ENCODE results near the gene RPS21.

Gene RPS21

DNA sequence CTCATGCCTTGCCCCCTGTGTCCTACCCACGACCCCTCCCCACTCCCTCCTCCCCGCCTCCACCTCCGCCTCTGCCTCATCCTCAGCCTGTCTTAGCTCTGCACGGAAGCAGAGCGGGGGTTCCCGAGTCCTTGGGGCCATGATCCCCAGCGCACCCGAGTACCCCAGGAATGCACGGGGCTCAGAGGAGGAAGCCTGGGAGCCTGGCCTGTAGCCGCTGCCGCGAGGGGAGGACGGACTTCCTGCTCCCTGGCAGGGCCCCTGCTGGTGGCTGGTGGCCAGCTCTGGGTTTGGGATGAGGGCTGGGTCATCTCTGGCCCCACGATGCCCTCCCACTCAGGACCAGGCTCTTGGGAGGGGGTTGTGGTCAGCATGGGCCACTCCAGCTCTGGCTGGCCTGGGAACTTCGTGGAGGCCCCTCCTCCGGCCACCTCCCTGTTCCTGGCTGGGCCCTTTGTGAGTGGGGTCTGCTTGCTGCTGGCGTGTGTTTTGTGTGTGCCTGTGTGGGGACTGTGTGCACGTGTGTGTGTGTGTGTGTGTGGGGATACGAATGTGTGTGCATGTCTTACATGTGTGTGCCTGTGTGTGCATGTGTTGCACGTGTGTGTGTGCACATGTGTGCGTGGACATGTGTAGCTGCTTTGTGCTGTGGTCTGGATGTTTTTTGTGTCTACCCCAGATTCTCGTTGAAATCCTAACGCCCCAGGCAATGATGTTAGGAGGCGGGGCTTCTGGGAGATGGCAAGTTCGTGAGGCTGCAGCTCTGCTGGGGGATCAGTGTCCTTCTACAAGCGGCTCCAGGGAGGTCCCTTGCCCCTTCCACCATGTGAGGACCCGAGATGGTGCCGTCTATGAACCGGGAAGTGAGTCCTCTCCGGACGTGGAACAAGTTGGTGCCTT lies 41.7 kb downstream of the RPS21 start:
- DNase-seq = no peak

DNA sequence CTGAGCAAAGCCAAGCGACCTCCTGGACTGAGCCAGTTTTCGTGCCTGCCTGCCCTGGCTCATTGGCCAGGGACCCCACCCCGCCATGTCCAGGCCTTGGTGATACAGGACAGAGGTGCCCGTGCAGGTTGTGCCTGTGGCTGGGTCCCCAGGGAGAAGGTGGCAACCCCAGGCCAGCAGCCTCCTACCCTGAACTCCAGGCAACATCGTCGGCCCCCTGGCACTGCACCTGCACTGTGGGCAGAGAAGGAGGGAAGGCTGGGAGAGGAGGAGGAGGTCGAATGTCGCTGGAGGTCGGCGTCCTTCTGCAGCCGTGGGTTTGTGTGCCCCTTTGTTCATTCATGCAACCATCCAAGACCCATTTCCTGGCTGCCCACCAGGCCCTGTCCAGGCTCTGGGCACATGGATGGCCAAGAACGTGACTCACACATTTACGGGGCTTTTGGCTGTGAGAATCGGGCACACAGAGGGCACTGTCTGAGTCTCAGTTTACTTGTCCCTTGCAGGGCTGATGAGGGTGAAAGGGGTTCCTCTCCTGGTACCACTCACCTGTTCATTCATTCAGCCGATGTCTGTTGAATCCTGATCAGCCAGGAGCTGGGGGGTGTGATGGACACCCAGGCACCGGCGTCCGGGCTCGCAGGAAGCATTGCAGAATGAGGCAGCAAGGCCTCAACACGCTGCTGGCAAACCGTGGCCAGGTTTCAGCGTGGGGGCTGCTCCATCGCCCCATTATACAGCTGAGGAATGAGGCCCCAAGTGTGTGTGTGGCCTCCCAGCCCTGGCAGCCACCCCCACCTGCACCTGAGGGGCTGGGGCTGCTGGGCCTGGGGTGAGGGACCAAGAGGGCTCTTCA lies 42.8 kb downstream of the RPS21 start:
- no peak for DNase-seq

DNA sequence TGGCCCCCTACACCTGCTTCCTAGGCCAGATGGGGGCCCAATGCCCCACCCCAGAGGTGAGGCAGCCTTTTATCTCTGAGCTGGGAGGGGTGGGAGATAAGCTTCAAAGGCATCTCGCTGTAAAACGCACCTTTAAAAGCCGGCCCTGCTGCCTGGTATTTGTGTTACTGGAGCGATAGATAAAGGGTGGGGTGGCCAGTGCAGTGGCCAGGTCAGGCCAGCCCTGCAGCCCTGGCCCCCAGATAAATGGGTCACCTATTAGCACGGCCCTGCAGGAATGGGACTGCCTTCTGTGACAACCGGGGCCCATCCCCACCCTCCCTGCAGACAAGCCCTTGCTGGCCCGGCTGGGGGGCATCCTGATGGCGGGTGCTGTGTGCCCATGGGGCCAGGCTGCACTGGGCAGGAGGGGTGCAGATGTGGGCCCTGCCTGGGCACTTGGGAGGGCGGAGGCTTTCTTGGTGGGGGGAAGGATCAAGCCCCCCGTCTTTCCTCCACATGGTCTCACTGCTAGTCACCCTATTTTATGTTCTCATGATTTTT lies 43.5 kb downstream of the RPS21 start:
- no peak for DNase-seq

DNA sequence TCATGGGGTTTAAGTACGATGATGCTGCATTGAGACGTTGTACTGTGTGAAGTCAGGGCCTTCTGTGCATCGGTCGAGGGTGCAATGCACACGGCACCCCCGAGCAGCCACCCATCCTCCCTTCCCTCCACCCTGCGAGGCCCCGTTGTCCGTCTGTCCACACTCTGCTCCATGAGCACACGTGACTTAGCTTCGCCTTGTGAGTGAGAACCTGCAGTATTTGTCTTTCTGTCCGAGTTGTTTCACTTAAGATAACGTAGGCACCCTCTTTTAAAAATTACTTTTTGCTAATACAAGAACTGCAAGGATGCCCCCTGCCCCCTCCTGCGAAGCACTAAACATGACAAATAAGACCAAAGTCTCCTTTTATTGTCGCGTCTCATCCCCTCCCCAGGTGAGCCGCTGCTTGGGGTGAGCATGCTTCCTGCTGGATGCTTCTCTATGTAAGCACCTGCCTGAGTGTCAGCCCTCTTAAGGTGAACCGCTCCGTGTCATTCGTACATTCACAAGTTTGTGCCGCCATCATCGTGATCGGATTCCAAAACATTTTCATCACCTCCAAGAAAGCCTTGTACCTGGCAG lies 44.1 kb downstream of the RPS21 start:
- no peak for DNase-seq

DNA sequence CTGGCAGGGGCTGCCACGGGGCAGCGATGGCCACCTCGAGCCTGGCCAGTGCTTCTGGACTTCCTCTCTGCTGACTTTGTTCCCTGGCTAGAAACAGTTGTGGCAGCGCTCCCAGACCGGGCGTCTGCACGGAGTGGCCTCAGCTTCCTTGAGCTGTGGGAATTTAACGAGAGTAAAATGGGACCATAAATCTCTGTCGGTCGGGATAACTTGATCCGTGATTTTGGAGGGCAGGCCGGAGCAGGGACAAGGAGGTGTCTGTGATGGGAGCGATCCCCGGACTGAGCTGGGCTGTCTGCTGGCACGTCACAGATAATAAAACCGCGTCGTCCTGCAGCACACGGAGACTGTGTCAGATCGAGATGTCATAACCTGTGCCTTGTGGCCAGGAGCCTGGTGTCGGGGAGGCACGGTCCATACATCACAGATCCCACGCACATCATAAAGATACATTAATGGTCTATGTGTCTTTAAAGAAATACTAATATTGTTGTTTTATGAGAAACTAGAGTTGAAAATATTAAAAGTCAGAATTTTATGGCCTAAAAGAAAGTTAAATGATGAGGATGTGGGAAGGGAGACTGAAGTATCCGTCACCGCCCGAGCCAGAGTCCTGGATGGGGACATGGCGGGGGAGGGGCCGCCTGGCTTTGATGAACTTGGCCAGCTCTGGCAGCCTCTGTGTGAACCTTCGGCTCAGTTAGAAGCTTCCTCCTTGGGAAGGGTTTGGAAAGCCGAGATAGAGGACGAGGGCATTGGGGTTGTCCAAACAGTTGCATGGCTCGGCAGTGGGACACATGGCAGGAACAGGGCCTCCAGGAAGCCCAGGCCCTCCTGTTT lies 47.0 kb downstream of the RPS21 start:
- no peak for DNase-seq

DNA sequence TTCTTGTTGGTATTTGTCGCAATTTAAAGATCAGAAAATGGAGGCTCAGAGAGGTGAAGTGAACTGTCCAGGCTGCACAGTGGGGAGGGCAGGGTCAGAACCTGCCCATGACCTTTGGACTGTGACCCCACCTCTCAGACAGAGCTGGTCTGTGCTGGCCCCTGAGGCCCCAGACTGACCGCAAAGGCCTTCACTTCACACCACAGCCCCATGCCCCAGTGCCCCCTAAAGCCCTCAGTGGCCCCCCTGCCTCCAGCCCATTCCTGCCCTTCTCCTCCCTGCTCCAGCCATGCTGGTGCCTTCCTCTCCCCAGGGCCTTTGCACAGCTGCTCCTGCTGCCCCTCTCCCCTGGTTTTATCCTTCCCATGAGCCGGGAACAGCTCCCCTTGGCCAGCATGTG lies 49.8 kb downstream of the RPS21 start:
- no peak for DNase-seq

DNA sequence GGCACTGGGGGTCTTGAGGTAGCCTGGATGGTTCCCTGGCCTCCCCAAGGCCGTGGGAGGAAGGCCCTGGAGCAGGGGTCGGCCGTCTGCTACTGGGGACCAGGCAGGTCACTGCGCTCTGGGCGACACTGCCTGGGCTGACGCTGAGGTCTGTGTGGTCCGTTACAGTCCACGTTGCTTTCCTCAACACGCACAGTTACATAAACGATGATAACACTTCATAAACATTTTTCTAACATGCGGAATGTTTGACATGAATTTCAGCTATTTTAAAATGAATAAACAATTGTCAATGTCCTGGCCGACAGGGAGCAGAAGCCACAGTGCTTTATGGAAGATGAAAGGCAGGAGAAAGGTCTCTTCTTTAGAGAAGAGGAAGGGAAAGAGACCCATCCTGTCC lies 50.6 kb downstream of the RPS21 start:
- DNase-seq = no peak

DNA sequence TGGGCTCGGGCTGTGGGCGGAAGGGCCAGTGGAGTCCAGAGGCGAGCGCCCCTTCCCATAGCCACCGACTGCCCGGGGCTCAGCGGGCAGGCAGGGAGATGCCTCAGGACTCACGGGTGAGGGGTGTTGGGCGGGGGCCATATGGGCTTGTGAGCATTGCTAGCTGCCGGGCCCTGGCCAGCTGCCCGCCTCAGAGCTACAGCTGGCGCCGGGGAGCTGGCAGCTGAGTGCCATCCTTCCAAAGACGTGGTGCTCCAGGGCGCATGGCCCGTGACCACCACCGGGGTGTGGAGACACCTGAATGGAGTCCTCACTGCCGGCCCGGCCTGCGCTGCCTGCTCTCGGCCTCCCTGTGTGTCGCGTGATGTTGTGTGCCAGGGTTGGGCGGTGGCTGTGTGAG lies 51.0 kb downstream of the RPS21 start:
- DNase-seq = peak; percentile 81

All from NCI-H1105 treated with DMSO at 0.1 percent for 48 hours (cell line).